ENCODE measurements around the gene CTBP1. TPM values are rescaled to one million over a fixed set of nuclear protein-coding genes. Genes with fewer than 3 reads are reported as not detected.

CTBP1 gene
- total and polyA plus RNA-seq, 9 of the 15 experiments (the other 6 are each of a cell fraction or from before 2014, with no cell fraction given) = 14.5 to 162 (median 68.2) TPM

GRCh38 chr4:1207157-1207470 lies 41.8 kb downstream of the CTBP1 start (continued):
- TF ChIP-seq SFPQ (IDR thresholded peaks at IDR 0.05; ENCODE audit: low read depth, low read length) = no peak
- TF ChIP-seq EHMT2 (IDR thresholded peaks at IDR 0.05) = no peak
- TF ChIP-seq SIX5 (IDR thresholded peaks at IDR 0.05; ENCODE audit: borderline replicate concordance in 1 of 2, insufficient read depth in 1 of 2, low read depth in 1 of 2, low read length in 2 of 2) = no peak
- TF ChIP-seq ZBTB40 (IDR thresholded peaks at IDR 0.05) = no peak
- no peak for TF ChIP-seq ZBTB40 (CRISPR knock-in tag; IDR thresholded peaks at IDR 0.05)
- no peak for TF ChIP-seq EGR1 (conservative IDR thresholded peaks at IDR 0.05)
- TF ChIP-seq ZNF124 (CRISPR knock-in tag; IDR thresholded peaks at IDR 0.05) = no peak
- no peak for TF ChIP-seq BRF2 (IDR thresholded peaks at IDR 0.05; ENCODE audit: borderline replicate concordance, insufficient read depth, insufficient read length)

All from K562 (cell line).